CD4-positive, alpha-beta T cell (primary cell): ENCODE results near the gene TRPM5. TPM values are rescaled to one million over a fixed set of nuclear protein-coding genes. Genes with fewer than 3 reads are reported as not detected.

Source experiments
- ATAC-seq: fragments of 200-7000 bp; cut with Tn5 transposase; one replicate; pipeline ENCODE4 v1.10.0; 2022; ENCODE audit warnings: mild to moderate bottlenecking; ENCODE audit not compliant: poor library complexity
- CTCF ChIA-PET: fragments of 350-600 bp; sonication (Branson Sonifier 250); formaldehyde crosslinking; loops from one replicate; lab custom pipeline; 2021; ENCODE audit warnings: antibody characterized with exemption, inconsistent platforms; lab: Charles Lee
- POLR2A ChIA-PET: fragments of 350-600 bp; sonication (Branson Sonifier 250); formaldehyde crosslinking; loops from one replicate; lab custom pipeline; 2021; ENCODE audit warnings: antibody characterized with exemption, inconsistent platforms; lab: Charles Lee
- DNase-seq, 14 experiments: peaks; one replicate each; pipeline ENCODE4 v3.0.0-alpha.2; 2013 to 2020; ENCODE audit warnings: mixed read lengths in 2 of 14
- H3K27ac ChIP-seq, 2 donors: one replicate each; pipeline versions ENCODE4 v1.5.1 to v1.7.0; 2013; ENCODE audit warnings: low read length in 2 of 2, low read depth in 1 of 2, mild to moderate bottlenecking in 1 of 2
- H3K27me3 ChIP-seq, 2 experiments: 1 replicate in 1 of 2; 2 replicates in 1 of 2; pipeline versions ENCODE4 v1.6.1 to v1.7.0; 2013; ENCODE audit warnings: low read length in 2 of 2, control low read depth in 1 of 2, mild to moderate bottlenecking in 1 of 2, moderate library complexity in 1 of 2; ENCODE audit not compliant: insufficient read depth in 2 of 2, control insufficient read depth in 1 of 2
- H3K36me3 ChIP-seq: one replicate; pipeline ENCODE4 v1.6.1; 2013; ENCODE audit warnings: low read length, control low read depth; ENCODE audit not compliant: insufficient read depth
- H3K4me1 ChIP-seq: one replicate; pipeline ENCODE4 v1.6.1; 2013; ENCODE audit warnings: low read length, control low read depth; ENCODE audit not compliant: insufficient read depth
- H3K4me3 ChIP-seq: one replicate; pipeline ENCODE4 v1.5.1; 2013; ENCODE audit warnings: mild to moderate bottlenecking, low read length, moderate library complexity
- H3K9me3 ChIP-seq, 2 experiments: 1 replicate in 1 of 2; 2 replicates in 1 of 2; pipeline versions ENCODE4 v1.6.1 to v1.7.0; 2013; ENCODE audit warnings: low read length in 2 of 2, mild to moderate bottlenecking in 2 of 2, control low read depth in 1 of 2, moderate library complexity in 1 of 2; ENCODE audit not compliant: control insufficient read depth in 1 of 2, insufficient read depth in 1 of 2
- H3K27ac Mint-ChIP-seq: one replicate; pipeline ENCODE4 v1.8.0; 2020; ENCODE audit warnings: mixed read lengths
- H3K27me3 Mint-ChIP-seq: one replicate; pipeline ENCODE4 v1.8.0; 2021; ENCODE audit warnings: mixed read lengths
- H3K36me3 Mint-ChIP-seq: one replicate; pipeline ENCODE4 v1.8.0; 2021; ENCODE audit warnings: low read depth, mixed read lengths
- H3K4me1 Mint-ChIP-seq: one replicate; pipeline ENCODE4 v1.8.0; 2021; ENCODE audit warnings: low read depth, mixed read lengths
- H3K4me3 Mint-ChIP-seq: one replicate; pipeline ENCODE4 v1.8.0; 2020; ENCODE audit warnings: mild to moderate bottlenecking, mixed read lengths
- H3K9me3 Mint-ChIP-seq: one replicate; pipeline ENCODE4 v1.8.0; 2020; ENCODE audit warnings: mixed read lengths
- intact Hi-C, 2 experiments: fragments of 100-400 bp; cut with DNase I in 1 of 2; cut with micrococcal nuclease in 1 of 2; formaldehyde crosslinking; loops; one replicate each; pipeline versions ENCODE4 v1.15.1 to v1.9.0; 2023 to 2025; cut with DNase I, micrococcal nuclease
- total RNA-seq, 174 experiments: library from RNA in 2 of 174; stranded (reverse) in 2 of 174; gene quantifications; one replicate each; pipeline ENCODE4 v1.2.3 and lab custom pipeline; 2021 to 2026
- TF ChIP-seq, protein P1 (sequence below): fragments of 200-600 bp; IDR thresholded peaks from one replicate; pipeline ENCODE4 v1.8.0; 2022; ENCODE audit warnings: antibody characterized with exemption, mild to moderate bottlenecking

Gene TRPM5
- total RNA-seq, 2 experiments from 2014 or later: 0.91 to 1.3 TPM

- DNase-seq (no peak), ATAC-seq (no peak)
- CTCF ChIA-PET: no interaction called here
- TF ChIP-seq, protein P1, sequence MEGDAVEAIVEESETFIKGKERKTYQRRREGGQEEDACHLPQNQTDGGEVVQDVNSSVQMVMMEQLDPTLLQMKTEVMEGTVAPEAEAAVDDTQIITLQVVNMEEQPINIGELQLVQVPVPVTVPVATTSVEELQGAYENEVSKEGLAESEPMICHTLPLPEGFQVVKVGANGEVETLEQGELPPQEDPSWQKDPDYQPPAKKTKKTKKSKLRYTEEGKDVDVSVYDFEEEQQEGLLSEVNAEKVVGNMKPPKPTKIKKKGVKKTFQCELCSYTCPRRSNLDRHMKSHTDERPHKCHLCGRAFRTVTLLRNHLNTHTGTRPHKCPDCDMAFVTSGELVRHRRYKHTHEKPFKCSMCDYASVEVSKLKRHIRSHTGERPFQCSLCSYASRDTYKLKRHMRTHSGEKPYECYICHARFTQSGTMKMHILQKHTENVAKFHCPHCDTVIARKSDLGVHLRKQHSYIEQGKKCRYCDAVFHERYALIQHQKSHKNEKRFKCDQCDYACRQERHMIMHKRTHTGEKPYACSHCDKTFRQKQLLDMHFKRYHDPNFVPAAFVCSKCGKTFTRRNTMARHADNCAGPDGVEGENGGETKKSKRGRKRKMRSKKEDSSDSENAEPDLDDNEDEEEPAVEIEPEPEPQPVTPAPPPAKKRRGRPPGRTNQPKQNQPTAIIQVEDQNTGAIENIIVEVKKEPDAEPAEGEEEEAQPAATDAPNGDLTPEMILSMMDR: no peak
- H3K4me1 Mint-ChIP-seq: peaks cover 13% of the 10 kb centered on the region
- no peak overlapping the region for H3K27ac Mint-ChIP-seq
- intact Hi-C loops: loop anchor here in 1 of 2 experiments (10.0 kb wide), 1 partner anchor 541 kb away; the partner anchor contains the start of gene LSP1
- H3K9me3 Mint-ChIP-seq: no peaks in the 10 kb centered on the region
- POLR2A ChIA-PET: no interaction called here
- Histone ChIP-seq H3K36me3 (peaks cover 51% of the 10 kb centered on the region), H3K4me3 (no peak overlapping the region), H3K27me3 (no peaks in the 10 kb centered on the region), H3K27ac (no peak overlapping the region), H3K4me1 (peaks cover 28% of the 10 kb centered on the region), H3K9me3 (no peaks in the 10 kb centered on the region)
- H3K4me3 Mint-ChIP-seq: no peak overlapping the region
- no peaks in the 10 kb centered on the region for H3K27me3 Mint-ChIP-seq
- H3K36me3 Mint-ChIP-seq: peaks cover 13% of the 10 kb centered on the region
These were observed 48.5 kb downstream of the TRPM5 start for GRCh38 chr11:2395856-2396255.

DNA sequence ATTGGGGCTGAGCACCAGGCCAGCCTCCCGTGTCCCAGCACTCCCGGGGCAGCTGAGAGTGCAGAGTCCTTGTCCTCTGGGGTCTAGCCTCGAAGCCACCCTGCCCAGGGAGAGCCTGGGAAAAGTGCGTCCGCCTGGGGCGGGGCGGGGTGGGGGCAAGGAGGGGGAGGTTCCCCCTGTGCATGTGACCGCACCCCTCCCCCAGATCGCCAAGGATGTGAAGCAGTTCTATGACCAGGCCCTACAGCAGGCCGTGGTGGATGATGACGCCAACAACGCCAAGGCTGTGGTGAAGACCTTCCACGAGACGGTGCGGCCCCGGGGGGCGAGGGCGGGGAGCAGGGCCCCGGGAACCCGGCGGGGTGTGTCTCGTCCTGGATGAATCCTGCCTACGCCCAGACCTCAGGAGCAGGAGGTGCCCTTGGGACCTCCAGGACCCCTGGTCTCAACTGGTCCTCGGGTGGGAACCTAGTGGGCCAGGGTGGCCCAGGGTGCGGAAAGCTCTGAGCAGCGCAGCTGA, 49.0 kb downstream of the TRPM5 start:
- Histone ChIP-seq H3K9me3 (no peaks in the 10 kb centered on the region), H3K27ac (no peak overlapping the region), H3K4me1 (peaks cover 31% of the 10 kb centered on the region), H3K4me3 (no peak overlapping the region), H3K36me3 (peaks cover 55% of the 10 kb centered on the region), H3K27me3 (no peaks in the 10 kb centered on the region)
- ATAC-seq (no peak), DNase-seq (no peak)
- intact Hi-C loops: loop anchor here in 1 of 2 experiments (10.0 kb wide), 1 partner anchor 540 kb away; the partner anchor contains the start of gene LSP1
- H3K27ac Mint-ChIP-seq: no peak overlapping the region
- H3K27me3 Mint-ChIP-seq: no peaks in the 10 kb centered on the region
- POLR2A ChIA-PET: no interaction called here
- CTCF ChIA-PET: no interaction called here
- peaks cover 8% of the 10 kb centered on the region for H3K36me3 Mint-ChIP-seq
- no peaks in the 10 kb centered on the region for H3K9me3 Mint-ChIP-seq
- H3K4me1 Mint-ChIP-seq: peaks cover 8% of the 10 kb centered on the region
- TF ChIP-seq, protein P1: no peak
- H3K4me3 Mint-ChIP-seq: no peak overlapping the region

DNA sequence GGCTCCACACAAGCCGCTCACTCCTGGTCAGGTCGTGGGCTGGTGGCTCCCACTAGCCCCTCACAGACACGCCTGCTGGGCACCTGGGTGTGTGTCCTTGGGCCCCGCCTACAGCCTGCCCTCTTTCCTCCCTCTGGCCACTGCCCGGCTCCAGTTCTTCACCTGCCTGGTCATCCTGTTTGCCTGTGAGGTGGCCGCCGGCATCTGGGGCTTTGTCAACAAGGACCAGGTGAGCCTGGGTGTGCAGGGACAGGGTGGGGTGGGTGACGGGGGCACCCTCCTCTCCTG, 49.6 kb downstream of the TRPM5 start:
- peaks cover 59% of the 10 kb centered on the region for H3K36me3 ChIP-seq
- TF ChIP-seq, protein P1: no peak
- peaks cover 7% of the 10 kb centered on the region for H3K36me3 Mint-ChIP-seq
- H3K4me1 Mint-ChIP-seq: peaks cover 8% of the 10 kb centered on the region
- intact Hi-C loops: loop anchor here in 1 of 2 experiments (10.0 kb wide), 1 partner anchor 540 kb away; the partner anchor contains the start of gene LSP1
- no peak for DNase-seq
- H3K27ac Mint-ChIP-seq: no peak overlapping the region
- POLR2A ChIA-PET: no interaction called here
- H3K4me1 ChIP-seq: peaks cover 33% of the 10 kb centered on the region
- no peak overlapping the region for H3K4me3 ChIP-seq
- H3K27me3 Mint-ChIP-seq: no peaks in the 10 kb centered on the region
- CTCF ChIA-PET: no interaction called here
- H3K27me3 ChIP-seq: no peaks in the 10 kb centered on the region
- H3K27ac ChIP-seq: no peak overlapping the region
- H3K9me3 ChIP-seq: no peaks in the 10 kb centered on the region
- no peaks in the 10 kb centered on the region for H3K9me3 Mint-ChIP-seq
- no peak for ATAC-seq
- H3K4me3 Mint-ChIP-seq: no peak overlapping the region

Other genes starting within 250 kb of the TRPM5 start
- not detected for gene ASCL2, start 173.9 kb downstream of the TRPM5 start, total RNA-seq
- 10 to 100 TPM; 71.2 to 71.7 TPM for gene C11orf21, start 142.6 kb downstream of the TRPM5 start, total RNA-seq
- gene TSPAN32, start 142.5 kb downstream of the TRPM5 start, total RNA-seq: 10 to 100 TPM; 81.8 TPM
- gene CD81, start 67.2 kb downstream of the TRPM5 start, total RNA-seq: 100 to 1,000 TPM; 181 to 183 TPM
- 10 to 100 TPM; 47.5 to 50.0 TPM for gene TSSC4, start 43.8 kb downstream of the TRPM5 start, total RNA-seq
- 10 to 100 TPM; 31.3 to 33.1 TPM for gene KCNQ1, start 494 bp upstream of the TRPM5 start, total RNA-seq